Pulmonary artery endothelial cell (primary cell): Measurements from ENCODE around the gene HMOX2. TPM values are rescaled to one million over a fixed set of nuclear protein-coding genes. Genes with fewer than 3 reads are reported as not detected.

Experiments
- DNase-seq: peaks from one replicate; pipeline ENCODE4 v3.0.0-alpha.2; 2011; ENCODE audit warnings: low read depth, low spot score
- total RNA-seq: library from RNA; depleted of rRNA; stranded (reverse); fragments of >200 nt; gene quantifications from 2 replicates; pipeline ENCODE4 v1.2.3, GENCODE V29; 2014

The HMOX2 gene
- total RNA-seq, 1 donor from 2014 or later, result 143 TPM

DNA sequence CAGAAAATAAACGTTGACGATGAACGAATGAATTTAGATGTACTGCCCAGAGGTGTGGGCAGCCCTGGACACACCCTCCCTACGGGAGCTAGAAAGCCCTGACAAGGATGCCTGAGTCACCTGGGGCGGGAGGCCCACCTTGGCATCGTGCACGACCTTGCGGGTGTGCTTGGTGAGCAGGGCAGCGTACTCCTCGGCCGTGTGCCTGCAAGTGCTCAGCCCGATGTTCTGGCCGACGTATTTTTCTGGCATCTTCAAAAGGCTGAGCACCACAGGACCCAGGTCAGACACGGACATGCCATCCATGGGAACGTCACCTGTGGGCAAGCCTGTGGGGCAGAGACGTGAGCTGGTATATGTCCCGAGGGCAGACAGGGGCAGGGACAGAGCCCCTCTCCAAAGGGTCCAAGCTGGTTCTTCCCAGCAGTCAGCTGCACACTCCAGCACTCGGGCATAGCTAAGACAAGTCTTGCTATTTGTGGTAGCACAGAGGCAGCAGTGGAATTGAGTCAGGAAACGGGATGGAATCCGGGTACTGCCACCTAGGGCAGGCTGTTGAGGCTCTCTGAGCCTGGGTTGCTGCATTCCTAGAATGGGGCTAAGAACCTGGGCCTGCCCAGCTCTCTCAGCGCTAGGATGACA lies 12.6 kb upstream of the HMOX2 start:
- no peak for DNase-seq

DNA sequence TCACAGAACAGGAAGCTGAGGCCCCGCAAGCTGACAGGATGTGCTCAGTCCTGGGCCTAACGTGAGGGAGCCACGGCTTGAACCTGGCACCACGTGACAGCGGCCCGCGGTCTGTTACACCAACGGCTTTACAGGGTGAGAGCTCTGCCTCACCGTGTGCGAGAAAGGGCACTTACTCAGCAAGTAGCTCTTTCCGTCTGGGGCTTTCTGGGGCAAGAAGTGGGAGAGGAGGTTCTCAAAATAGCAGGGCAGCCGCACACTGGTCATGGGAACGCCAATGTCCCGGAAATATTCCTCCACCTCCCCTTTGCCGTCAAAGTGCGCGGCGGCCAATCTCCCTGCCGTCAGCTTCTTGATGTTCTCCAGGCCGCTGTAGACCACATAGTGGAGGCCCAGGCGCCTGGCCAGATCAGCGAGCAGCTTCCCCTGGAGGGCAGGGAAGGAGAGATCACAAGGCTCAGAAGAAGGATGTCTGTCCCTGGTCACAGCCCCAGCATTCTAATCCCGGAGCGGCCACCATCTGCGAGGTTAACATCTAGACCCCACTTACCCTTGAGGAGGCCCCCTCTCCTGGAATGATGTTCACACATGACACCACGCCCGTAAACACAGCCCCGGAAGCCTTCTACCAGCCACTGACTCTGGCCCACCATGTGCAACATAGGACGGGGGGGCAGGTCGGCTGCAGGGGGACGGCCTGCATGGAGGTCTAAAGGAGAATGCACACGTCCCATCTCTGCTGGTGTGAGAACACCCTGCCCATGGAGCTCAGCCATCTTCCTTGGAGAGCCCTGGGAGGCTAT lies 10.0 kb upstream of the HMOX2 start:
- no peak for DNase-seq

DNA sequence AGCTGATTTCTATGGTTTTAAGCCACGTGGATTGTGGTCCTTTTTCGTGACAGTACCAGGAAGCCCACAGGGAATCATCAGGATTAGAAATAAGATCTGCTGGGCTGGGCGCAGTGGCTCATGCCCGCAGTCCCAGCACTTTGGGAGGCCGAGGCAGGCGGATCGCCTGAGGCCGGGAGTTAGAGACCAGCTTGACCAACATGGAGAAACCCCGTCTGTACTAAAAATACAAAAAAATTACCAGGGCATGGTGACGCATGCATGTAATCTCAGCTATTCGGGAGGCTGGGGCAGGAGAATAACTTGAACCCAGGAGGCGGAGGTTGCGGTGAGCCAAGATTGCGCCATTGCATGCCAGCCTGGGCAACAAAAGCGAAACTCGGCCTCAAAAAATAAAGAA lies 8.3 kb upstream of the HMOX2 start:
- DNase-seq, result no peak

DNA sequence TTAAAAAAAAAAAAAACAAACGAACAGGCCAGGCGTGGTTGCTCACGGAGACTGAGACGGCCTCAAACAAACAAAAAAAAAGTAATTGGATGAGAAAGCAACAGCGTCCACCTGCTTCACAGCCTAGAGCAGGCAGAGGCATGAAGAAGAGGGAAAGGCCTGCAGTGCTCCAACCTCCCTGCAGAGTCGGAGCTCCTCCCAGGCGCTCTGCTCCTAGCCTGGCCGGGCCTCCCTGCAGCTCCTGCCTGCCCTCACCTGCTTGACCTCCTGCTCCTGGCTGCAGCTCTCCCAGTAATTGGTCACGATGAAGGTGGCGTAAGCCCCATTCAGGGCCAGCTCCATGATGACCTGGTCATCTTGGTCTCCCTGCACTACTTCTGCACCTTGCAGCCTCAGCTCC lies 7.2 kb upstream of the HMOX2 start:
- no peak for DNase-seq

DNA sequence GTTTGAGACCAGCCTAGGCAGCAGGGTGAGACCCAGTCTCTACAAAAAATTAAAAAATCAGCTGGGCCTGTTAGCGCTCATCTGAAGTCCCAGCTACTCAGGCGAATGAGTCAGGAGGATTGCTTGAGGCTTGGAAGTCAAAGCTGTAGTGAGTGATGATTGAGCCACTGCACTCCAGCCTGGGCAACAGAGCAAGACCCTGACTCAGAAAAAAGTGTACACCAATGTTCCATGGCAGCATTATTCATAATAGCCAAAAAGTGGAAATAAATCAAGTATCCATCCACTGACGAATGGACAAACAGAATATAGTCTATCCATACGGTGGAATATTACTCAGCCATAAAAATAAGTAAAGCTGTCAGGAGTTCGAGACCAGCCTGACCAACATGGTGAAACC lies 4.3 kb upstream of the HMOX2 start:
- DNase-seq, result no peak

DNA sequence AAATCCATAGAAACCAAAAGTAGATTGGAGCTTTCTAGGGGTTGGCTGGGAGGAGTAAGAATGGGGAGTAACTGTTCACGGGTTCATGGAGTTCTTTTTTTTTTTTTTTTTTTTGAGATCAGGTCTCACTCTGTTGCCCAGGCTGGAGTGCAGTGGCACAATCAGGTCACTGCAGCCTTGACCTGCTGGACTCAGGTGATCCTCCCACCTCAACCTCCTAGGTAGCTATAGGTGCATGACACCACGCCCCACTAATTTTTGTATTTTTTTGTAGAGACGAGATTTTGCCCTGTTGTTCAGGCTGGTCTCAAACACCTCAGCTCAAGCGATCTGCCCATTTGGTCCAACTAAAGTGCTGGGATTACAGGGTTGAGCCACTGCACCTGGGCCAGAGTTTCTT lies 3.3 kb upstream of the HMOX2 start:
- no peak for DNase-seq

DNA sequence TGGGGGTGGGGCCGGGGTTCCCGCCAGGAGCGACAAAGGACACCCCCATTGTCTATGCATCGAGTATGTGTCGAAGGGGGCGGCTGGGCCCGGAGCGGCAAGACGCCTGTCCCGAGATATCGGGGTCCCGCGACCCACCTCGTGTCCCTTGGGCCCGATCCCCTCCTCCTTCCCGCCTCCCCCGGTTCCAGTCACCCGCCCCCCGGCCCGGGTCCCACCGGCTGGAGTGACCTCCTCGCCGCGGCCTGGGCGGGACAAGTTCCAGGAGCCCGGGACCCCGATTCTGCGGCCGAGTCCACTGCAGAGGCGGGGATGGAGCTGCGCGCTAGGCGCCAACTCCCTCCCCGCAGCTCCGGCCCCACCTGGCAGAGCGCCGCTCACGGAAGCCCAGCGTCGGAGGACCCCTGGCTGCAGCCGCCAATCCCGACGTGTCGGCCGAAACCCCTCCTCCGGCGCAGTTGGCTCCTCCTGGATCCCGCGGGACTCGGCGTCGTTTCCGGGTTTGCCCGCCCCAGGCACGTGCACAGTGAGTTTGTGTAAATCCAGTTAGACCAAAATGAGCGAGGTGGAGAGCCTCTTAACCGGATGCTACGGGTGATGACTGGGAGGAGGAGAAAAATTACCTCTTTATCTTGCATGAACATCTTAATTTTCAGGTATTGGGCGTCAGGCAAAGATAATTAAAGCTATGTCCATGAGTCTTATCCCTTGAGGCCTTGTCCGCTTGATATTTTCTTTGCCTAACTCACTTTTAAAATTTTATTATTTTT lies 1.8 kb upstream of the HMOX2 start, which contains the start of gene NMRAL1:
Gene NMRAL1 (minus strand): TSS at position 434 of the 770 bp plus-strand sequence. CDS start 493 bp downstream, outside the sequence.
- peak; percentile 69 for DNase-seq

DNA sequence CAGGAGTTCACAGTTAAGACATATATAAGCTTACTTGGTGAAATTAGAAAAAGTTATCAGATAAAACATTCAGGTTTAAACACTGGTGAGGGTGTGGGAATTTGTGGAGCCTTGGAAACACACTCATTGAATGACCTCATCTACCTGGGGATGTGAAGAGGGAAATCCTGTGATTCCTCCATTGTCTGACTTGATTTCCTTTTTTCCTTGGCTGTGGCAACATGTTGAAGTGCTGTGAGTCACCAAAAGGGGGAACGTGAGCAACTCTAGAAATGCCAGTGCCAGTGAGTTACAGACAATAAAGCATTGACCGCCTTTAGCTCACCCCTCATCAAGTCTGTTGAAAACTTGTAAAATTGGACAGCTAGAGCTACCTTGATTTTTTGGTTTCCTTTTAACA lies 1.8 kb downstream of the HMOX2 start:
- peak; percentile 87 for DNase-seq

DNA sequence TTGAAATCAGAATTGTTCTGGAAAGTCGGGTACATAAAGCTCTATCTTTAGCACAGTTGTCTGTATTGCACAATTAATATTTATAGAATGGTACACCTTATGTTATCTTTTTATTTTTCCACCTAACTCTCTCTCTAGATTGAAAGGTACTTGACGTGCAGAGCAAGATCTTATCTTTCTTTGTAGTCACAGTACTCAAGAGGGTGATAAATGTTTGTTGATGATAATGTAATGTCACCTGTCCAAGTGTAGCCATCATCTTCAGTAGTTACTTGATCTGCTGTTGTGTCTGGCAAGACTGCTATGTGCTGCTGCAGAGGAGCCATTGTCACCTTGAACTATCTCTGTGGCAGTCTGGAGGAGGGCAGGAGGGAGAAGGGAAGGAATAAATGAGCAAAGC lies 5.3 kb downstream of the HMOX2 start:
- no peak for DNase-seq

GRCh38 chr16:4481963-4482362 lies 5.8 kb downstream of the HMOX2 start:
- DNase-seq, result no peak

DNA sequence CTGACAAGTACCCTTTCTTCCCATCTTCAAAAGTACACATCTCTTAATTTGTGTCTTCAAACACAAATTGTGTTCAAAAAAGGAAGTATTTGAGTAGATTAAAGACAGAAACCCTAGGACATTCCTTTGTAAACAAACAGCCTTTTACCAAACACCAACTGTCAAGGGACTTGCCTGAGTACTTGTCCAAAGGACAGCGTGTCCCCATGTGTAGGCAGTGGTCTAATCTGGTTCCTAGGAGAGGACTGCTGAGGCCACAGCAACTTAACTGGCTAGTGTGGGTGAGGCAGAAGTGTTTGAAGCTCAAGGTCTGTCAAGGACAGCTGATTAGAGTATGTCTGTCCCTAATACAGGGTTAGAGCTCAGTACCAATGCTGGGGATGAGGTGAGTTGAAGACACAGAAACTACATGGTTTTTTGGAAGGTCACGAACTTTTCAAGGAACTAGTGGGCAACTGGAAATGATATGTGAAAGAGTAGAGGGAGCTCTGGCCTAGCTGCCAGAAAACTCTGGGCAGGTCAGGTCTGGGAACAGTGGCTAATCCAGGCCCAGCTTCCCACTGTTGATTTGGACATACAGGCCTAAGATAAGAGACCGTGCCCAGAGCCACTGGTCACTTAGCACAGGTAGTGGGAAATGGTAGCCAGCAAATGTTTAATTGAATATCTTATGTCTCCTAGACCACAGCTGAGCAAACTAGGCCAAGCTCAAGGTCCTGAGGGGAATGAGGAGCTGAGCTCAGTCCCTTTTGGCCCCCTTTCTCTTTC lies 10.1 kb downstream of the HMOX2 start:
- no peak for DNase-seq

- DNase-seq, result no peak
These were observed 11.8 kb downstream of the HMOX2 start for GRCh38 chr16:4487955-4488498.

- DNase-seq, result no peak
These were observed 12.3 kb downstream of the HMOX2 start for GRCh38 chr16:4488499-4488967.

DNA sequence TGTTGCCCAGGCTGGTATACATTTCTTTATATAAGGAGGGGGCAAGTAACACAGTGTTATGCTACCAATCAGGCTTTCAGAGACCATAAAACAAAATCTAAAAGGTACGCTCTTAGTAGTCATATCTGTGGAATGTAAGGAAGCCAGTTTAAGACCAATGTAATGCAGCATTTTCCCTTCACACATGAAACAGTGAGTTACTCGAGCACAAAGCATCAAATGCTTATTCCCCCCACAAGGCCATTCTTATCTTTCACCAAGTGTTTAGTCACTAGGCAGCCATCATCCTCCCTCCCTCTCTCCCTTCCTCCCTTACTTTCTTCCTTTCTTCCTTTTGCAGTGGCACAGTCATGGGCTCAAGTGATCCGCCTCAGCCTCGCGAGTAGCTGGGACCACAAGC lies 12.8 kb downstream of the HMOX2 start:
- no peak for DNase-seq

- DNase-seq, result no peak
These were observed 15.7 kb downstream of the HMOX2 start for GRCh38 chr16:4491898-4492297.

DNA sequence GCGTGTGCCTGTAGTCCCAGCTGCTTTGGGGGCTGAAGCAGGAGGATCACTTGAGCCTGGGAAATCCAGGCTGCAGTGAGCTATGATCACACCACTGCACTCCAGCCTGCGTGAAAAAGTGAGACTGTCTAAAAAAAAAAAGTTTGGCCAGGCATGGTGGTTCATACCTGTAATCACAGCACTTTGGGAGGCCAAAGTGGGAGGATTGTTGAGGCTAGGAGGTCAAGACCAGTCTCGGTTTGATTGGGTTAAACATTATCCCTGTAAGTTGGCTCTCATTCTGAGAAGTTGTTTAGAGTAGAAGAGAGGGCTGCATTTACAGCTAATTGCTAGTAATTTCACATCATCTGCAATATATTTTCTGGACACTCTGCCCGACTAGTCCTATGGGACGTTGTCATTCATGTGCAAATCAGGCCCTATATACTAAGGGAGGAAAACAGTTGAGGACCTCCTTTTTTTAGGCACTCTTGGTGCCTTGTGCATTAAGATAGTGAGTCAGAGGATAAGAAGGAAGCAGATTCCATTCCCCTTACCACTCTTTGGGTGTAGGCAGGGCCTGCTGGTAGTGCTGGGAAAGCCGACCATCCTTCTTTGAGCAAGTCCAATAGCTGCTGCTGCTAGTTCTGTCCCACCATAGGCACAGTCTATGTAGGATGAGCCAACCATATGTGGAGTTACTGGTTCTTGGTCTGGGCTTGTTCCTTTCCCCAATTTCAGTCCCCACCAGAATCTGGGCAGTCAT lies 18.7 kb downstream of the HMOX2 start:
- DNase-seq, result no peak

GRCh38 chr16:4495766-4496165 lies 19.6 kb downstream of the HMOX2 start:
- no peak for DNase-seq

DNA sequence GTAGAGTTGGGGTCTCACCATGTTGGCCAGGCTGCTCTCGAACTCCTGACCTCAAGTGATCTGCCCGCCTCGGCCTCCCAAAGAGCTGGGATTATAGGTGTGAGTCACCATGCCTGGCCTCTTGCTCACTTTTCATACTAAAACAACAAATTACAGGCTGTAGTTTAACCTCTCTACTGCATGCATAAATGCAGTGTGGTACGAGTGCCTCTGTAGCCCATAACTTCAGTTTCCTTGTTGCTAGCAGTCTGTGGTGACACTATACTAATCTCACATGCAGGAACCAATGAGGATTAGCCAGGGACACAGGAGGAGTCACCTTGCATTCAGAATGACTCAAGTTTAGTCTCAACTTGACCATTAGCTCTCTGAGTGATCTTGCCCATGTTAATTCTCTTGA lies 20.1 kb downstream of the HMOX2 start:
- DNase-seq, result no peak

- DNase-seq, result no peak
These were observed 22.5 kb downstream of the HMOX2 start for GRCh38 chr16:4498546-4499195.

- no peak for DNase-seq
These were observed 23.0 kb downstream of the HMOX2 start for GRCh38 chr16:4499196-4499555.
